GM15510 (cell line): ENCODE measurements around the gene HNRNPUL1.

Experiments used
- POLR2A ChIP-seq: IDR thresholded peaks from 3 replicates; pipeline ENCODE4 v1.6.1; 2011; ENCODE audit warnings: borderline replicate concordance; ENCODE audit not compliant: insufficient read length; ENCODE audit errors: extremely low read depth

HNRNPUL1 gene

DNA sequence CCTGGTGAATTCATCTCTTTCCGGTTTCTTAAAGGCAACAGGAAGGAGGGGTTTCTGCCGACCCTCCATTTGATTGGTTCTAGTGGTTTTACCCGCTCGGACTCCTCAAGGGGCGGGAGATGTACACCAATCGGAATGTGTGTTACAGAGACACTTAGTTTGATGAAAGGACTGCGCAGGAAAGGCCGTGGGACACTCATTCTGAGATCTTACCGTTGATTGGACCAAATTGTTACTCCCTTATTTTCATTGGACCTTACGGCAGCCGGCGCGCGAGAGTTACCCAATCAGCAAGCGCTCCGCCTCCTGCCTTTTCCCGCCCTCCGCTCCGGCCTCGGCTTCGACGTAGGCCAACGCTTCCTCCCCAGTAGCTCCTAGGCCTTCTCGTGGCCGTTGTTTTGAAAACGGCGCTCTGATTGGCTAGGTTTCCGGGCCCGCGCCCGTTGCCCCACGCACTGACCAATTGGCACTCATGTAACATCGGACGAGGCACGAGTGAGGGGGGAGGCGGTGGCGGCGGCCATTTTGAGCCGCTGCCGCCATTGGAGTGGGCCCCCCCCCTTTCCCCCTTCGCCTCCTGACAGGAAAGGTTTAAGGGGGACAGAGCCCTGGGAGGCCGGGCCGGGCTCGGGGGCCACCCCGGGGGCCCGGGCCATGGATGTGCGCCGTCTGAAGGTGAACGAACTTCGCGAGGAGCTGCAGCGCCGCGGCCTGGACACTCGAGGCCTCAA lies at the start of gene HNRNPUL1:
Gene HNRNPUL1 (plus strand): TSS at position 523 of the 731 bp plus-strand sequence. CDS start 132 bp downstream, at position 655.
- TF ChIP-seq POLR2A, result peak; percentile 19

DNA sequence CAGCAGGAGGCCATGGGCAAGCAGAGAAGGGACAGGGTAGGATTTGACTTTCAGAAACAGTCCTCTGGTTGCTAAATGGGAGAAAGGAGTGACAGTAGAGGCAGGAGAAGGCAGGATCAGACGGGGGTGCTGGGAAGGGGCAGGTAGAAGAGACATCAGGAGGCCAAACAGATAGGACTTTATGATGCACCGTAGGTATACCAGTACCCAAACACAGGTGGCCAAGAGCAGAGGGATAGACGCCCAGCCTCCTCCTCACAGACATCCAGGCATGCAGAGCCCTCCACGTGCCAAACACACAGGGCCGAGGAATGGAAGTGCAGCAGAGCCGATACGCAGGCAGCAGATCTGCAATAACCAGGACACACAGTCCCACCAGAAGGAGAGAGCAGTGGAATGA lies 46.4 kb upstream of the HNRNPUL1 start:
- TF ChIP-seq POLR2A, result no peak

DNA sequence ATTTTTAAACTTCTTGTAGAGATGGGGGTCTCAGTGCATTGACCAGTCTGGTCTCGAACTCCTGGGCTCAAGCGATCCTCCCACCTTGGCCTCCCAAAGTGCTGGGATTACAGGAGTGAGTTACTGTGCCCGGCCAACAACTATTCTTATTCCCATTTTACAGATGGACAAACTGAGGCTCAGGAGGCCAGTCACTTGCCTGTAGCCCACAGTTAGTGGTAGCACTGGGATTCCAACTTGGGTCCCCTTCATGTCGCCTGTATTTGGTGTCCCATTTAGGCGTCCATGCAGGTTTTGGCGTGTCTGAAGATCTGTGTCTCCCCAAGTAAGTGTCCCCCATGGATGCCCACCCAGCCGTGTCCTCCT lies 45.9 kb upstream of the HNRNPUL1 start:
- no peak for TF ChIP-seq POLR2A

DNA sequence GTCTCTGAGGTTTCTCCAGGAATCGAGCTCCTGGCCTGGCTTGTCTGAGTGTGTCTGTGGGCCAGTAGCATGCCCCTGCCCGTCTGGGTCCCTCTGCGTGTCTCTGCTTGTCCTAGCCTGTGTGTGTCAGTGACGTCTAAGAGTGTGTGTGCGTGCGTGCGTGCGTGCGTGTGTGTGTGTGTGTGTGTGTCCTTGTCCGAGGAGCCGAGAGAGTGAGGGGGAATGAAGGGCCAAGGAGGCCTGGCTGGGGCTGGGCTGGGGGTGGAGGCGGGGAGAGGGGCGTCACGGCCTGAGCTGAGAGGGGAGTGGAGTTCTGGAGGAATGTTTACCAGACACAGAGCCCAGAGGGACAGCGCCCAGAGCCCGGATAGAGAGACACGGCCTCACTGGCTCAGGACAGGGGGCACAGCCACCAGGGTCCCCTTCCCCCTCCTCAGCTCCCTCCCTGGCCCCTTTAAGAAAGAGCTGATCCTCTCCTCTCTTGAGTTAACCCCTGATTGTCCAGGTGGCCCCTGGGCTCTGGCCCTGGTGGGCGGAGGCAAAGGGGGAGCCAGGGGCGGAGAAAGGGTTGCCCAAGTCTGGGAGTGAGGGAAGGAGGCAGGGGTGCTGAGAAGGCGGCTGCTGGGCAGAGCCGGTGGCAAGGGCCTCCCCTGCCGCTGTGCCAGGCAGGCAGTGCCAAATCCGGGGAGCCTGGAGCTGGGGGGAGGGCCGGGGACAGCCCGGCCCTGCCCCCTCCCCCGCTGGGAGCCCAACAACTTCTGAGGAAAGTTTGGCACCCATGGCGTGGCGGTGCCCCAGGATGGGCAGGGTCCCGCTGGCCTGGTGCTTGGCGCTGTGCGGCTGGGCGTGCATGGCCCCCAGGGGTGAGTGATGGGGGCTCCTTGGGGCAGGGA lies 45.3 kb upstream of the HNRNPUL1 start, which contains the start of gene AXL:
Gene AXL (plus strand): TSS at position 609 of the 893 bp plus-strand sequence. CDS start 170 bp downstream, at position 779.
- no peak for TF ChIP-seq POLR2A

DNA sequence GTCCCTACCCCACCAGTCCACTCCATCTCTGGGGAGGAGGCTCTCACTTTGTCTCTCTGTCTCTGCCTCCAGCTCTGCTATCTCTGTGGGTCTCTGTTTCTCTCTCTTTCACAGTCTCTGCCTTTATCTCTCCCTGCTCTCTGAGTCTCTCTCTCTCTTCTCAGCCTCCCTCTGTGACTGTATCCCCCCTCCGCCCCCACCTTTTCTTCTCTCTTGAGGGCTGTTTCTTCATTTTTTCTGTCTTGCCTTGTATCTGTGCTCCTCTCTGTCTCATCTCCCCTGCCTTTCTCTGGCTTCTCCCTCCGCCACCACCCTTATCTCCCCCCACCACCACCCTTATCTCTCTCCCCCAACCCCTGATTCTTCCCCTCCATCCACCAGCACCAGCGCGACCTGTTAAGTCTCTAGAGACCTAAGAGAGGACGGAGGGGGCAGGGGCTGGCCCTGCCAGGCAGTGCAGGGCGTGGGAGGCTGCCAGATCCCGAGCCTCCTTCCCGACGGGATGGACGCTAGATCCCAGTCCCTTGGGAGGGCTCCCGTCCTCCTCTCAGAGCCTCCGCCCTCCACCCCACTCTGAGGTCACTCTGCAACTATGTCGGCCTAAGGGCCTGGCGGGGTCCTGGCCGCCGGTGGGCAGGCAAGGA lies 44.1 kb upstream of the HNRNPUL1 start:
- no peak for TF ChIP-seq POLR2A

DNA sequence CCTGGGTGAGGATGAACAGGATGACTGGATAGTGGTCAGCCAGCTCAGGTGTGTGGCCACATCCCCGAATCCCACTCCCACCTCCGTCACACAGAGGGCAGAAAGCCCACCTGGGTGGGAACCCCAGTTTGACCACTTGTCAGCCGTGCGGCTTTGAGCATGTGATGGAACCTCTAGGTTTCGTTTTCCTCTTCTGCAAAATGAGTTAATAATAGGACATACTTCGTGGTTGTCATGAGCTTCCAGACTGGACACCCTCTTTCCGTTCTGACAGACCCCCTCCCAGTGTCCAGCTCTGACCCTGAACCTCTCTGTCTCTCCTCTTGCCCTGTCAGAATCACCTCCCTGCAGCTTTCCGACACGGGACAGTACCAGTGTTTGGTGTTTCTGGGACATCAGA lies 43.4 kb upstream of the HNRNPUL1 start:
- TF ChIP-seq POLR2A, result no peak

DNA sequence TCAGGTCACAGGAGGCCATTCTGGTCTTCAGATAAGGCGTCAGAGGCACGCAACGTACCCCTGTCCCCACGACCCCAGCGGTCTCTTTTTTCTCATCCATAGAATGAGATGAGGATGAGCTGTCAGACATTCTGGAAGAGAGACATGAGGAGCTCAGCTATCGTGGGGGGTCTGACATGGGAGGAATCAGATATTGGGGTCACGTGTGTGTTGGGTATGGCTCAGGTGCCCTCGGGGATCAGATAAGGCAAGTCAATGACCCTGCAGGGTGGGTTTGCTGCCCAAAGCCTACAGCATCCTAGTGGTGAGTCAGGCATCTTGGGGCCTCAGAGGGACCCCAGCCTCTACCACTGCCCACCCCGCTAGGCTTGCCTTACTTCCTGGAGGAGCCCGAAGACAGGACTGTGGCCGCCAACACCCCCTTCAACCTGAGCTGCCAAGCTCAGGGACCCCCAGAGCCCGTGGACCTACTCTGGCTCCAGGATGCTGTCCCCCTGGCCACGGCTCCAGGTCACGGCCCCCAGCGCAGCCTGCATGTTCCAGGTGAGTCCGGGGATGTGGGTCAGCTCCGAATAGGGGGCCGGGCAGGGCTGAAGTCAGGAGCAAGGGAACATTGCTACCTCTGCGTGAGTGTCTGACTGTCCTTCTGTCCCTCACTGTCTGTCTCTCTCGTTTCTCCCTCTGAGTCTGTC lies 42.5 kb upstream of the HNRNPUL1 start:
- no peak for TF ChIP-seq POLR2A

DNA sequence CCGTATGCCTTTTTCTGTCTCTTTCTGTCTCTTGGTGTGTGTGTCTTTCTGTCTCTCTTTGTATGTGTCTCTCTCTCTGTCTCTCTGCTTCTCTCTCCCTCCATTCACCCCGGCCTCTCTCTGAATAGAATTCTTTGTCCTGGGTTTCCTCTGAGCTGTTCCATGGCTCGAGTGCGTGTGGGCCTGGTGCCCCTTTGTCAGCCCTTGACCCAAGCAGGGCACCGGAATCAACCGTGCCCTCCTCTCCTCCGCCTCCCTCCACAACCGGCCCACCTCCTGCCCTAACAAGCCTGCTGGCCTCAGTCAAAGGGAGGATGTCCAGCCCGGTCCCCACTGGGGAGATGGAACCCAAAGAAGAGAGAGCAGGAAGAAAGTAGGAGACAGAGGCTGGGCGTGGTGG lies 41.9 kb upstream of the HNRNPUL1 start:
- TF ChIP-seq POLR2A, result no peak

DNA sequence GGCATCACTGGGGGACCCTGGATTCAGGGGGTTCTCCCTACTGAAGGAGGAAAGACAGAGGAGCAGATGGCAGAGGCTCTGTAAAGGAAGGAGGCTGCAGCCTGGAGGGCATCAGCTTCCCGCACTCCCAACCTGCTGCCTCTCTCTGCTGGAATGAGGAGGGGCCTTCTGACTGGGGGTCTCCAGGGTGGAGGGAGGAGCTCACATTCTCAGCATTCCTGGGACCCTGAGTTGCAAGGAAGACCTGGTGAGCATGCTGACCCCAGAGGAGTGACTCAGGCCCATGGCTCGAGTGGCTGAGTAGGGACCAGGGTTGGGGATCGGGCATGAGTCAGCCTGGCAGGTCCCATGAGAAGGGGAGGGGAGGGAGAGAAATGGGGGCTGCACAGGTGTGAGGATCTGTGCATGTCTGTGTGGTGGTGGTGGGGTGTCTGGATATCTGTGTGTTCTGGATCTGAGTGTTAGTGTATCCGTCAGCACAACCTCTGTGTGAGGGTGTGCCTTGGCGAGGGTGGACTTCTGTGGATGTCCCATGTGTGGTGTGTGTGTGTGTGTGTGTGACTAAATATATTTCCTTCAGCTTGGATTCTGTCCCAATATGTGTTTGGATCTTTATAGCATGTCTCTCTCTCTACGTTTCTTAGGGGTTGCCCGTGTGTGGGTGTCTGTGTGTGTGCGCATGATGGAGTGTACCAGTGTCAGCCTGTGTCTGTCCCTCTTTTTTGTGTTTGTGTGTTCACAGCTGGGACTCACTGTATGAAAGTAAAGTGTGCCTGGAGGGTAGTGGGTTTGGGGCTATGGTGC lies 40.5 kb upstream of the HNRNPUL1 start:
- no peak for TF ChIP-seq POLR2A

DNA sequence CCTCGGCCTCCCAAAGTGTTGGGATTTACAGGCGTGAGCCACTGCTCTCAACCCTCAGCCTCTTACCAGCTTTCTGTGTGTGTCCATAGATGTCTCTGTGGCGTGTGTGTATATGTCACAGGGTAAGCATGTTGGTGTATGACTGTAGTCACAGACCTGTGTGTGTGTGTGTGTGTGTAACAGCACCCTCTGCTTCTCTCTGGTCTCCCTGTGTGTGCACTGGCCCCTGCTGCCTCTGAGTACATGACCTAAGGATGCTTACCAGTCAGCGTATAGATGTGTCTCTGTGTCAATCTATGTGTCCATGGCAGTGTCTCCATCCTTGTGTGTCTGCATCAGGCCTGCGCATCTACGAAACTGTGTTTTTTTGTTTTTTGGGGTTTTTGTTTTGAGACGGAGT lies 39.5 kb upstream of the HNRNPUL1 start:
- TF ChIP-seq POLR2A, result no peak

DNA sequence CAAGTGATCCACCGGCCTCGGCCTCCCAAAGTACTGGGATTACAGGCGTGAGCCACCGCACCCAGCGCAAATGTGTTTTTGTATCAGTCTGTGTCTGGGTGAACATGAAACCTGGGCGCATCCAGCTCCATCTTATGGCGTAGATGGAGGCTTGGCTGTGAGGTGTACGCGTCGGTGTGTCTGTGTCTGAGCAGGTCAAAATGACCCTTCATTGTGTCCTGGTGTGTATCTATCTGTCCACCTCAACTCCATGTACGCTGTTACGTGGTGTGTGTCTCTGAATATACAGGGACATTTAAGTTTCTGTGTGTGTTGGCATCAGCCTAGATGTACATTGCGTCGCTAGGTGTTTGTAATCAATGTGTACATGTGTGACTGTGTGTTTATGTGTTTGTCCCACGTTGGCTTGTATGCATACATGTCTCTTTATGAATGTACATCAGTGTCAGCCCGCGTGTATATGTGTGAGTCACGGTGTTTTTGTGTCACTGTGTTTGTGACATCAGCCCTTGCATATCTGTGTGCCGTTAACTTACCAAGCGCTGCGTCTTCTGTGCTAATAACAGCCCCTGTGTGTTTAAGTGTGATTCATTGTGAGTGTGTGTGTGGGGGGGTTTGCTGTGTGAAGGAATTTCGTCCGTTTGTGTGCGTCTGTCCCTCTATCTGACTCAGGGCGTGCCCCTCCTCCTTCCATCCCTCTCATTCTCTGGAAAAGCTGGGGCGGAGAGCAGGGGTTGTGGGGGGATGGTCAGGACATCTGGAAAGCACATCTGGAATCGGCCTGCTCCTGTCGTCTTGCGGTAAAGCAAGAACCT lies 38.7 kb upstream of the HNRNPUL1 start:
- no peak for TF ChIP-seq POLR2A

DNA sequence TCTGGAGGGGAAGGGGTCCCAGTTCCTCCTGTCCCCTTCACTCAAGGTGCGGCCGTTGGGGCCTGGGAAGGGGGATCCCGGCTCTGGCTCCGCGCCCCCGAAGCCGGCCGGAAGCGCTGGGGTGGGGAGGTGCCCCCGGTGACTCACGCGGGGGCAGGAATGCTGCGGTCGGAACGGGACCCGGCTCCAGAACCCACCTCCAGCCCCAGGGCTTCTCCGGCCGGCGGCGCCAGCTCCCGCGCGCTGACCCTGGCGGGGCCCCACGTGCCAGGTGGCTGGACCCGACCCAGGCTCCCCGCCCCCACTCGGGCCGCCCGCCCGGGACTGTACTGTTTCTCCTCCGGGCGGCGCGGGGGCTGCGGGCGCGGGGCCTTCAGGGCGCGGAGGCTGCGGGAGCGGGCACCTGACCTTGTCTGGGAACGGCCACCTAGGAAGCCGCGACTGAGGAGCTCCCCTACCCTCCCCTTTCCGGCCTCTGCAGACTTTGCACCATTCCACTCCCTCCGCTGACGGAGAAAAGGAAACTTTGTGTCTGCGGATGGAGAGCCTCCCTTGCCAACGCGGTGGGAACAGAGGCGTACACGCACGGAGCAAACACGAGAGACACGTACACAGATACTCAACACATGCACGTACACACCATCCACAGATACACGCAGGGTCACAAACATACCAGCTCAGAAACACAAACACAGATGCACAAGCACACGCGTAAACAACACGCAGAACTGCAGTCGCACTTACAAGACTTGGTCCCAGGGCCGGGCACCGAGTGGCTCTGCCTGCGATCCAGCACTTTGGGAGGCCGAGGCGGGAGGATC lies 37.9 kb upstream of the HNRNPUL1 start:
- no peak for TF ChIP-seq POLR2A
